HG02938 (cell line): ENCODE measurements around the gene GRIA3.

Experiments
- ATAC-seq: cut with Tn5 transposase; IDR thresholded peaks from one replicate; pipeline ENCODE4 v1.9.1; 2021; ENCODE audit warnings: mild to moderate bottlenecking, moderate library complexity; ENCODE audit not compliant: unreplicated experiment

GRIA3 gene

GRCh38 chrX:123193101-123193500 lies 9.0 kb downstream of the GRIA3 start:
- no peak for ATAC-seq

GRCh38 chrX:123199338-123199737 lies 15.3 kb downstream of the GRIA3 start:
- no peak for ATAC-seq

GRCh38 chrX:123201720-123202119 lies 17.6 kb downstream of the GRIA3 start:
- no peak for ATAC-seq

- ATAC-seq, result no peak
Observed at GRCh38 chrX:123202523-123202922, 18.4 kb downstream of the GRIA3 start.

GRCh38 chrX:123203772-123204171 lies 19.7 kb downstream of the GRIA3 start:
- ATAC-seq, result no peak

- ATAC-seq, result no peak
Observed at GRCh38 chrX:123206176-123206575, 22.1 kb downstream of the GRIA3 start.

- ATAC-seq, result no peak
Observed at GRCh38 chrX:123210252-123210651, 26.2 kb downstream of the GRIA3 start.

- ATAC-seq, result no peak
Observed at GRCh38 chrX:123215397-123216089, 31.5 kb downstream of the GRIA3 start.

- no peak for ATAC-seq
Observed at GRCh38 chrX:123217077-123217476, 33.0 kb downstream of the GRIA3 start.

GRCh38 chrX:123217728-123218127 lies 33.6 kb downstream of the GRIA3 start:
- ATAC-seq, result no peak

- no peak for ATAC-seq
Observed at GRCh38 chrX:123219916-123220315, 35.8 kb downstream of the GRIA3 start.

GRCh38 chrX:123222920-123223319 lies 38.8 kb downstream of the GRIA3 start:
- no peak for ATAC-seq

- no peak for ATAC-seq
Observed at GRCh38 chrX:123223409-123223808, 39.3 kb downstream of the GRIA3 start.

- peak; percentile 87 for ATAC-seq
Observed at GRCh38 chrX:123223859-123224258, 39.8 kb downstream of the GRIA3 start.

- ATAC-seq, result no peak
Observed at GRCh38 chrX:123230798-123231197, 46.7 kb downstream of the GRIA3 start.

GRCh38 chrX:123236859-123237258 lies 52.8 kb downstream of the GRIA3 start:
- ATAC-seq, result no peak

- no peak for ATAC-seq
Observed at GRCh38 chrX:123237271-123237670, 53.2 kb downstream of the GRIA3 start.

- no peak for ATAC-seq
Observed at GRCh38 chrX:123254457-123254856, 70.4 kb downstream of the GRIA3 start.

- peak; percentile 95 for ATAC-seq
Observed at GRCh38 chrX:123256378-123256777, 72.3 kb downstream of the GRIA3 start.

- no peak for ATAC-seq
Observed at GRCh38 chrX:123260920-123261418, 76.9 kb downstream of the GRIA3 start.

GRCh38 chrX:123263270-123263669 lies 79.2 kb downstream of the GRIA3 start:
- no peak for ATAC-seq

- no peak for ATAC-seq
Observed at GRCh38 chrX:123263747-123264146, 79.7 kb downstream of the GRIA3 start.

- no peak for ATAC-seq
Observed at GRCh38 chrX:123267220-123267619, 83.1 kb downstream of the GRIA3 start.
